GM21528 (cell line): ENCODE results near the gene NIBAN1.
"Not testable (repeated sequence)": the region's sequence is repeated elsewhere in the genome, so short reads cannot be mapped to it uniquely, and the experiment has no call there.

ENCODE experiments used
- ATAC-seq: cut with Tn5 transposase; IDR thresholded peaks from one replicate; pipeline ENCODE4 v1.9.1; 2021; ENCODE audit warnings: mild to moderate bottlenecking, moderate library complexity; ENCODE audit not compliant: unreplicated experiment, low FRiP score

The NIBAN1 gene

GRCh38 chr1:184973272-184974055, 844 bp downstream of the NIBAN1 start:
- peak; percentile 74 for ATAC-seq

DNA sequence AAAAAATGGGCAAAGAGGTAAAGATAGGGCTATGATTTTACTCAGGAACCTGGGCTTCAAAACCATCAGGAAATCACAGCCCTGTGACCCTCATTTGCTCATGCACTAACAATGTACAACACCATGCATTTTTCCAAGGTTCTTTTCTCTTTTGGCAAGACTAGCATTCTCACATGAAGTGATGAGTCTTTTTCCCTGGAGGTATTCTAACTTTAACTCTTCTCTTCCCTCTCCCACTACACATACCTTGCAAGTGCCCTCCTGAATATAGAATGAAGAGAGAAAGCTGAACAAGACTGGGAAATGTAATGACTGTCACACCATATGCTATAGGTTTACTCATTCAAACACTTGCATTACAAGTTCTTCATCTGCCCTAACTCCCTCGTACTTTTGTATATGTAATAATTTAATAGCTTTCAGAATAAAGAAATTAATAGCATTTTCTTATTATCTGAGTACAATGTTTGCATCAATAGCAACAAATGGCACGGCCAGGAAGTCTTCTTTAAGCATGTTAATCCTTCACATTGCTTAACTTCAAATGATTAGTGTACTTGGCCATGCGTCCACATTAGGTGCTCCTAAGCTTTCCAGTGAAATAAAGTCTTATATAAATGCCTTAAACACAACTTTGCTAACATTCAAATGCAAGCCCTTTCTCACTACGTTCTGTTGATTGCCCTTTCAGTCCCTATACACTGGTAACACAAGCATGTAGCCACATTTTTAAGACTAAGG, 1.8 kb downstream of the NIBAN1 start:
- no peak for ATAC-seq

DNA sequence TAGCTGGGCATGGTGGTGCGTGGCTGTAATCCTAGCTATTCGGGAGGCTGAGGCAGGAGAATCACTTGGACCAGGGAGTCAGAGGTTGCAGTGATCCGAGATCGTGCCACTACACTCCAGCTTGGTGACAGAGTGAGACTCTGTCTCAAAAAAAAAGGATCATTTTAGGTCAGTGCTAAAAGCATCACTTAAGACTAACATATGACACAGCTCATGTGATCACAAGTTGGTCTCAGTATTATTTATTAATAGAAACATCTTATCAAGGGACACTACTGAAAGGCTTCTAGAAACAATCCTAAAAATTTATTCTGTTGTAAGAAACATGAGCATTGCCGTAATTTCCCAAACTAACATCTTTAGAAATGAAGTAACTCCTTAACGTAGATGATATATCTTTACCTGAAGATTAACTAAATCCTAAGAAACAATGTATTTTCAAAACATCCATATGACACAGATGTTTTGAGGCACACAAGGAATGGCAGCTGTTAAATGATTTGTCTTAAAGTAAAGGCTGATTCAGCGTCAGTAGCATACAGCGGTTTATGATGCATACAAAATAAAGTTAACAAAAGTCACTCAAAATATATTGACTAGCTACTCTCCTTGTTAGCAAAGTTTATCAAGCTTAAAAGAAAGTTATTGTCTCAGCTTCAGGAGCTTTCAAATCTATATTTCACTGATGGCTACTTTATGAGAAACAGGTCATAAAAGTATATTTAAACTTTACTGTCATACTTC, 2.6 kb downstream of the NIBAN1 start:
- no peak for ATAC-seq

DNA sequence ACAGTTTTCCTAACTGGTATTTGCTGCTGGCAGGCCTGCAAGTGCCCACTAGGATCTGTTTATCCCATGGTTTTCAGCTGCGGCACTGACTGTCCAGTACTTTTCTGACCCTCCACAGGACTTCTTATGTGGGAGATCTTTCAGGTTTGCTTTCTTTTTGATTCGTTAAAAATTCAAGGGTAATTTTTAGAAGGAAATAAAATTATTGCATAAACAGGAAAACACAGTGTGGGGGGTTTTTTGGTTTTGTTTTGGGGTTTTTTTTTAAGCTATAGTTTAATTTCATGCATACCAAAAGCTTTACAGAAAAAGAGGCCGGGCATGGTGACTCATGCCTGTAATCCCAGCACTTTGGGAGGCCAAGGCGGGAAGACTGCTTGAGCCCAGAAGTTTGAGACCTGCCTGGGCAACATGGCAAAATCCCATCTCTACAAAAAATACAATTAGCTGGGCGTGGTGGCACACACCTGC, 3.6 kb downstream of the NIBAN1 start:
- ATAC-seq = no peak

DNA sequence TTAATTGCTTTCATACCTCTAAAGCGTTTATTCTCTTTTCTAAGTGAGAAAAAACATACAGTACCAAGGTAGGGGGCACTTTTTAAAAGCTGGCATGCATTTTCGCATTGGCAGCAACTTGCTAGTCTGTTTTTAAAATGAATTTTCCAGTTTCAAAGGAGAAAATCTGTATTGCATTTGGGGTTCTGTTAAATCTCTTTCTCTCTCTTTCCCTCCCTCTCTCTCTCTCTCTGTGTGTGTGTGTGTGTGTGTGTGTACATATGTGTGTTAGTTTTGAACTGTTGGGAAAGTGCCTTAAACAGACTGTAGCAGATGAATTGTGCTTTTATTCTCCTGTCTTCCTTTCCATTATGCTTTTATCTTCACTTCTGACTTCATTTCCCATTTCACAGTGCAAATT, 7.3 kb downstream of the NIBAN1 start:
- no peak for ATAC-seq

DNA sequence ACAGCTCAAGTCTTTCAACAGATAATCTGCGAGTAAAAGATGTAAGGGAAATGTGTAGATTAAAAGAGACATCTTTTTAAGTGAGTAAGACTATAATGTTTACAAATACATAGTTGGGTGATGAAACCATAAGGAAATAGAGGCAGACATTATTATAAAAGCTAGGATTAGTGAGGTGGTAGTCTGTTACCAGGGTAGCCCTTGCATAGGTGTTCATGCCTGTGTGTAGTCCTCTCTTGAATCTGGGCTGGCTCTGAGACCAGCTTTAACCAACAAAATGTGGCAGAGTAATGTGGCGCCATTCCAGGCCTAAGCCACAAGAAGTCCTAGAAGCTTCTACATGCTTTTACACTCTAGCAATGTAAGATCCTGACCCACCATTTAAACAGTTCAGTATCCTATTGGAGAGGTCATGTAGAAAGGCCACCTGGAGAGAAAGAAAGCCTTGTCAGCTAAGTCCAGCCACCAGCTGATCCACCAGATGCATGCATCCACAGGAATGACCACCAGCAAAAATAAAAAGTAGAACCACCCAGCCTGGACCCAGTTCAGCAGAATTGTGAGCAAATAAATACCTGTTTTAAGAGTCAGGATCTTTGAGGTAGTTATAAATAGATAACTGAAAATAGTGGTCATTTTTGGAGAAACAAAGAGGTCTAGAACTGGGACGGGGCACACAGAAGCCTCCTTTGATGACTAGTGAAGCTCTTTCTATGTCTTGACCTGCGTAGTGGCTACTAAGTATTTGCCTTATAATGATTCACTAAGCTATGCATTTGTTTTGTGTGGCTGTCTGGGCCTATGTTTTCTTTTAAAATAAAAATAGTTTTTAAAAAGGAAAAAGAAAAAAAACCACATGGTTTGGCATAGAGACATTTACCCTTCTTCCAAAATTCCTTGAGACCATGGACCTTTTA, 8.1 kb downstream of the NIBAN1 start:
- no peak for ATAC-seq

DNA sequence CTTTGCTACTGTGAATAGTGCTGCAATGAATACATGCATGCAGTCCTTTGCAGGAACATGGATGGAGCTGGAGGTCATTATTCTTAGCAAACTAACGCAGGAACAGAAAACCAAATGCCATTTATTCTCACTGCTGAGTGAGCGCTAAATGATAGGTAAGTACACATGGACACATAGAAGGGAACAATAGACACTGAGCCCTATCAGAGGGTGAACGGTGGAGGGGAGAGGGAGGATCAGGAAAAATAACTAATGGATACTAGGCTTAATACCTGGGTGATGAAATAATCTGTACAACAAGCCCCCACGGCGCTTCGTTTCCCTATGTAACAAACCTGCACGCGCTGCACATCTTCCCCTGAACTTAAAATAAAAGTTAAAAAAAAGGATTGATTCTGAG, 8.9 kb downstream of the NIBAN1 start:
- no peak for ATAC-seq

GRCh38 chr1:184959626-184960025, 14.7 kb downstream of the NIBAN1 start:
- no peak for ATAC-seq

- no peak for ATAC-seq
Measured at GRCh38 chr1:184958554-184959353, 15.6 kb downstream of the NIBAN1 start.

GRCh38 chr1:184957901-184958300, 16.4 kb downstream of the NIBAN1 start:
- ATAC-seq = not testable (repeated sequence)

- no peak for ATAC-seq
Measured at GRCh38 chr1:184956999-184957700, 17.2 kb downstream of the NIBAN1 start.

GRCh38 chr1:184954232-184954995, 19.9 kb downstream of the NIBAN1 start:
- no peak for ATAC-seq

- ATAC-seq = no peak
Measured at GRCh38 chr1:184953600-184954219, 20.6 kb downstream of the NIBAN1 start.

DNA sequence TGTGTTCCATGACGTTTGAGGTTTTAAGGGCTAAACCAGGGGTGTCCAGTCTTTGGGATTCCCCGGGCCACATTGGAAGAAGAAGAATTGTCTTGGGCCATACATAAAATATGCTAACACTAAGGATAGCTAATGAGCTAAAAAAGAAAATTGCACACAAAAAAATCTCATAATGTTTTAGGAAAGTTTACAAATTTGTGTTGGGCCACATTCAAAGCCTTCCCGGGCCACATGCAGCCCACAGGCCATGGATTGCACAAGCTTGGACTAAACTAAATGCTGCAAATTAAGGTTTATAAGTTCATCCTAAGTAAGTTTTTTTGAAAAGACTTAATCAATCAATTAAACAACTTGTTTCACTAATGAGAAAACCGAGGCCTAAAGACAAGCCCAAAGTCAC, 21.9 kb downstream of the NIBAN1 start:
- no peak for ATAC-seq

GRCh38 chr1:184951788-184952187, 22.5 kb downstream of the NIBAN1 start:
- no peak for ATAC-seq

- no peak for ATAC-seq
Measured at GRCh38 chr1:184950906-184951305, 23.4 kb downstream of the NIBAN1 start.

DNA sequence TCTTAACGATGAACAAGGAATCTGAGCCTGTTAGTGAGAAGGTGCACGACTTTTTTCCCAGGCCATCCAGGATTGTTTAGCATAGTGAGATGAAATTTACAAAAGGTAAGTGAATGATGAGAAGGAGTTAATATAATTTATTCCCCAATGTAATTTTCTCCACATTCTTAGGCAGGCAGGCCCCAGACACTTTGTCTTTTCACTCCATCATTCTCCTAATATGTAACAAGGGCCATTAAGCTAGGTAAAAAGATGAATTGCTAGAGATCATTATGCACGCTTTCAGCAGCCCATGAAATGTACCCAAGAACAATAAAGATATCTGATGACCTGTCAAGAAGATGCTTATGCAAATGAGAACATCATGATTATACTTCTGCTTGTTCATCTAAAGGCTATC, 24.1 kb downstream of the NIBAN1 start:
- no peak for ATAC-seq
